ENCODE measurements around the gene E2F8. TPM values are rescaled to one million over a fixed set of nuclear protein-coding genes. Genes with fewer than 3 reads are reported as not detected.

The E2F8 gene
- polyA plus RNA-seq, 2 of the 4 experiments (the other 2 are of a cell fraction), result 5.7 to 7.4 TPM

- H3K4me1 ChIP-seq, result peaks cover 23% of the 10 kb centered on the region; the same call in 2 of the 3 replicates
- DNase-seq (ENCODE audit: low read depth in 1 of 2, low spot score in 1 of 2), result peak; percentile 16 to 67
- FAIRE-seq, result no peak
These were observed 774 bp upstream of the E2F8 start for GRCh38 chr11:19241260-19242178.

GRCh38 chr11:19239039-19239438 lies 1.7 kb downstream of the E2F8 start:
- ChIA-PET POLR2A (no interaction called here), CTCF (interaction anchor here (1.0 to 1.3 kb wide), 3 partner anchors 12 to 168 kb away, joined by 3 read pairs; no protein-coding TSS in a partner anchor)
- peak overlapping the region; percentile 83; the same call in 2 of the 3 replicates for H3K4me3 ChIP-seq
- H3K9me3 ChIP-seq, result no peaks in the 10 kb centered on the region
- TF ChIP-seq FOXS1 (CRISPR knock-in tag; IDR thresholded peaks at IDR 0.05), result no peak
- TF ChIP-seq GATA3 (IDR thresholded peaks at IDR 0.05; ENCODE audit: borderline replicate concordance), result no peak
- no peak for TF ChIP-seq CBX2 (IDR thresholded peaks at IDR 0.05; ENCODE audit: borderline replicate concordance, low read depth)
- peak; percentile 33 for TF ChIP-seq MAFK (IDR thresholded peaks at IDR 0.05; ENCODE audit: partially characterized antibody)
- no peak for TF ChIP-seq E2F6 (IDR thresholded peaks at IDR 0.05; ENCODE audit: borderline replicate concordance, low read depth)
- no peak overlapping the region for H3K27ac ChIP-seq
- H3K4me1 ChIP-seq, result peaks cover 23% of the 10 kb centered on the region; the same call in 2 of the 3 replicates
- ATAC-seq, result no peak
- peak overlapping the region; percentile 85 for H3K4me2 ChIP-seq
- FAIRE-seq, result no peak
- 87% methylated on average over 3 of the region's 3 CpGs for WGBS (ENCODE audit: missing lambda C conversion rate)
- DNase-seq (ENCODE audit: low read depth in 1 of 2, low spot score in 1 of 2), result no peak

More at GRCh38 chr11:19241260-19242178, 774 bp upstream of the E2F8 start:
- 19% methylated on average over 42 of the region's 92 CpGs for WGBS (ENCODE audit: missing lambda C conversion rate)
- peak; percentile 63 to 73 for ATAC-seq
- TF ChIP-seq CHD2 (IDR thresholded peaks at IDR 0.05; ENCODE audit: low read length, partially characterized antibody) (no peak), HOXB5 (CRISPR knock-in tag; IDR thresholded peaks at IDR 0.05) (peak; percentile 29; the same call in 1 of the 2 replicates), KDM5A (IDR thresholded peaks at IDR 0.05) (no peak), PBX3 (IDR thresholded peaks at IDR 0.05) (no peak), CTCF (IDR thresholded peaks at IDR 0.05) (no peak)
- Histone ChIP-seq H3K27ac (peak overlapping the region; percentile 74 to 94; a peak in 5 of 6 replicates), H3K4me3 (peak overlapping the region; percentile 83), H3K9me3 (no peaks in the 10 kb centered on the region; the same call in 2 of the 3 replicates), H3K4me2 (peak overlapping the region; percentile 85)
- ChIA-PET POLR2A (no interaction called here), CTCF (no interaction called here)

- ATAC-seq, result no peak
- ChIA-PET POLR2A (no interaction called here), CTCF (interaction anchor here (0.9 kb wide), 1 partner anchor 21 kb away, joined by 4 read pairs; no protein-coding TSS in a partner anchor)
- Histone ChIP-seq H3K27ac (no peak overlapping the region), H3K4me2 (no peak overlapping the region), H3K4me3 (no peak overlapping the region), H3K9me3 (no peaks in the 10 kb centered on the region), H3K4me1 (peaks cover 29% of the 10 kb centered on the region; the same call in 2 of the 3 replicates)
- 68% methylated on average over 5 of the region's 5 CpGs for WGBS (ENCODE audit: missing lambda C conversion rate)
- no peak for FAIRE-seq
- no peak for TF ChIP-seq PHF8 (IDR thresholded peaks at IDR 0.05; ENCODE audit: borderline replicate concordance, low read depth)
- TF ChIP-seq MAX (IDR thresholded peaks at IDR 0.05), result no peak
- TF ChIP-seq EHF (CRISPR knock-in tag; IDR thresholded peaks at IDR 0.05), result no peak
- TF ChIP-seq E2F6 (IDR thresholded peaks at IDR 0.05; ENCODE audit: borderline replicate concordance, low read depth), result no peak
- no peak for TF ChIP-seq RAD21 (conservative IDR thresholded peaks at IDR 0.05 in 1 of 2, IDR thresholded peaks at IDR 0.05 in 1 of 2)
- no peak for TF ChIP-seq EHMT2 (IDR thresholded peaks at IDR 0.05; ENCODE audit: low read depth)
- TF ChIP-seq HES2 (IDR thresholded peaks at IDR 0.05), result no peak
- TF ChIP-seq CEBPB (IDR thresholded peaks at IDR 0.05), result no peak
- no peak for TF ChIP-seq CTCF (IDR thresholded peaks at IDR 0.05)
- no peak for TF ChIP-seq POLR2A (IDR thresholded peaks at IDR 0.05; ENCODE audit: low read length)
- DNase-seq (ENCODE audit: low read depth in 1 of 2, low spot score in 1 of 2), result no peak
These were observed 2.9 kb downstream of the E2F8 start for GRCh38 chr11:19237813-19238212.
